HTERT RPE-1 (cell line): Measurements from ENCODE around the gene SAFB2.

Experiments
- in situ Hi-C: fragments of 300-500 bp; cut with MboI; formaldehyde crosslinking; loops from 4 replicates; pipeline ENCODE4 v1.14.3; 2020; ENCODE audit warnings: low sequenced_read_pairs

Gene SAFB2

DNA sequence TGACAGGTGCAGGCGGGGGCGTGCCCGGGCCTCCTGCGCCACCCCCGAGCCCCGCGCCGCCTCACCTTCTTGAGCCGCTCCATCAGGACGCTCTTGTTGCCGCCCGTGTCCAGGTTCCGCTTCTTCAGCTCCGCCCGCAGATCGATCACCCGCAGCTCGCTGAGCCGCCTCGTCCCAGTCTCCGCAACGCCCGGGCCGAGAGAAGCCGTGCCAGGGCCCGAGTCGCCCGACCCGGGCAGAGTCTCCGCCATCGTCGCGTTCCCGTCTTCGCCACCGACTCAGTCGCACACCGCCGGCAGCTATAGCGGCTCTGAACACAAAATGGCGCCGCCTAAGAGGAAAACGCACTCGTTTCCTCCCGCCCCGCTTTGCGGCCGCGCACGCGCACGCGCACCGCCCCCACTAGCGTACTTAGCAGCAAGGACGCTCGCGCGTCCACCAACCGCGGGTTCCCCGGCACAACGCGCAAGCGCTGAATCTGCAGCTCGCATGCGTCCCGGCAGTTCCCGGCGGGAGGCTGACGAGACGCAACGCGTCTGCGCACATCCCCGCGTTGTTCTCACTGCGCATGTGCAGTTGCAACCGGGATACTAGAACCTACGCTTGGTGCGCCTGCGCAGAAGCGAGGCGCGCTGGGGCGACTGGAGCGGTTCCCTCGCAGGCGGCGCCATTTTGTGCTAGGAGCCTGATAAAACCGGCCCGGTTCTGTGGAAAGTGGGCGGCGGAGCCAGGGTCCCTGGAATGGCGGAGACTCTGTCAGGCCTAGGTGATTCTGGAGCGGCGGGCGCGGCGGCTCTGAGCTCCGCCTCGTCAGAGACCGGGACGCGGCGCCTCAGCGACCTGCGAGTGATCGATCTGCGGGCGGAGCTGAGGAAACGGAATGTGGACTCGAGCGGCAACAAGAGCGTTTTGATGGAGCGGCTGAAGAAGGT lies at the start of gene SAFB2, which contains the start of gene SAFB:
Gene SAFB2, minus strand, starts transcription at position 312 of the 932 bp plus-strand sequence. Its CDS starts 61 bp downstream, at position 251.
Gene SAFB, plus strand, starts transcription at position 619 of the 932 bp plus-strand sequence. Its CDS starts 123 bp downstream, at position 742.
- in situ Hi-C loops: no loop called here

DNA sequence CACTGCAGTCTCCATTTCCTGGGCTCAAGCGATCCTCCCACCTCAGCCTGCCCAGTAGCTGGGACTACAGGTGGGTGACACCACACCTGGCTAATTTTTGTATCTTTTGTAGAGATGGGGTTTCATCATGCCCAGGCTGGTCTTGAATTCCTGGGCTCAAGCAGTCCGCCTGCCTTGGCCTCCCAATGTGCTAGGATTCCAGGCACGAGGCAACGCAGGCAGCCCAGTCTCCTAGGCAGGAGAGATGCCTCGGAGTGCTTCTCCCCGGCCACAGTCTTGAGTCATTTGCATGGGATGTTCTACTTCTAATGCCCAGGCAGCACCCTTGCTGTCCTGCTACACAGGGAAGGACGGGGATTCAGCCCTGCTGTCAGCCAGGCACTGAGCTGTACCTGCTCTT lies 49.0 kb upstream of the SAFB2 start:
- in situ Hi-C loops: no loop called here

DNA sequence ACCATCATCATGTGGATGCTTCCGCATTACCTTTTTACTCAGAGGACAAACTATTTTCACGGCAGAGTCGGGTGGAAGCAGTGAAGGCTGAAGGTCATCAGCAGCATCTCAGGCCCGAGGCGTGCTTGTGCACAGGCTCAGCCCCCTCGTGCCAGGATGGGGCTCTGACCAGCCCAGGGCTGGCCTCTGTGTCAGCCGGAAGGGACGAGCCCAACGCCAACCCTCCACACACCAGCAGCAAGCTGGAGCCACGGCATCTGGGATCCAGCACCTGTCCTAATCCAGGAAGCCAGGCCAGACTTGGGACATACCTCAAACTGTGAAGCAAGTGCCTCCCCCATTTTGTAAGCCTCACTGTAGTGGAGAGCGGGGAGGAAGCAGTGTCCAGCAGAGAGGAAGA lies 46.6 kb upstream of the SAFB2 start:
- in situ Hi-C loops: no loop called here

DNA sequence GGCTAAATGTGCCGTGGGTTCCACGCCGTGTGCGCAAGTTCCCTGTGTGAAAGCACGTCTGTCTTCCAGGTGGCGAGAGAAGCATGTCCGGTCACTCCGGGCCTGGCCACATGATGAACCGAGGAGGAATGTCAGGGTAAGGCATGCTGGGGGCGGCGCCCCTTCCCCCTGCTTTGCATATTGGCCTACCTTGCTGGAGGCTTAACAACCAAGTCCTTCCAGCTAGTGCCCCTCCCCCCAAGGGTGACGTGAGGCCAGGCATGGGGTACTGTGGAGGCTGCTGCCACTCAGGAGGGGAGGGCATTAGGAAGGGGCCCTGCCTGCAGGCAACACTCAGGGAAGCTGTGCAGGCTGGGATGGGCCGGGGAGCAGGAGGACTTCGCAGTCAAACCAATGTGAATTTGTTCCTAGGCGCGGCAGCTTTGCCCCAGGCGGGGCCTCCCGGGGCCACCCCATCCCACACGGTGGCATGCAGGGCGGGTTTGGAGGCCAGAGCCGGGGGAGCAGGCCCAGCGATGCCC lies 45.2 kb upstream of the SAFB2 start:
- in situ Hi-C loops: no loop called here

DNA sequence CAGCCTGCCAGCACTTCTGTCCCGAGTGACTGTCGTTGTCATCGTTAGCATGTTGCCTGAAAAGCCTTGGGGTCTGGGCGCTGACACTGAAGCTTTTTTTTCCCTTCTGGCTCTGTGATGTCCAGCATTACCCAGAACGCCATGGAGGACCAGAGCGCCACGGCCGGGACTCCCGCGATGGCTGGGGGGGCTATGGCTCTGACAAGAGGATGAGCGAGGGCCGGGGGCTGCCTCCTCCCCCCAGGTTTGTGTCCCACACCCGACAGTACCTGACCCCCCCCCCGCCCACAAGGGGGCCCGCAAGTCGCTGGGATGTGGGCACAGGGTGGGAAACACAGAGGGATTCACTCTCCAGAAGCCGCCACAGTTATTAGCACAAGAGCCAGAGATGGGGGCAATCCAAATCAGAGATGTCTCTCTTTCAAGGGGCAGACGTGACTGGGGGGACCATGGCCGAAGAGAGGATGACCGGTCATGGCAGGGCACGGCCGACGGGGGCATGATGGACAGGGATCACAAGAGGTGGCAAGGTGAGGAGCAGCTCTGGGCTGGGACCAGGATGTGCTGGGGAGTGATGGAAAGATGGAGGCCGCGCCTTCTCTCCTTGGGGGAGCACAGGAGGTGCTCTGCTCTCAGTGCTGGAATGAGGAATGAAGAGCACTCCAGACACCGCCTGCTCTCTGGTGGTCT lies 44.5 kb upstream of the SAFB2 start:
- in situ Hi-C loops: no loop called here

- in situ Hi-C loops: no loop called here
Measured at GRCh38 chr19:5665781-5666513, 43.4 kb upstream of the SAFB2 start.

- in situ Hi-C loops: no loop called here
Measured at GRCh38 chr19:5664515-5664914, 41.9 kb upstream of the SAFB2 start.

DNA sequence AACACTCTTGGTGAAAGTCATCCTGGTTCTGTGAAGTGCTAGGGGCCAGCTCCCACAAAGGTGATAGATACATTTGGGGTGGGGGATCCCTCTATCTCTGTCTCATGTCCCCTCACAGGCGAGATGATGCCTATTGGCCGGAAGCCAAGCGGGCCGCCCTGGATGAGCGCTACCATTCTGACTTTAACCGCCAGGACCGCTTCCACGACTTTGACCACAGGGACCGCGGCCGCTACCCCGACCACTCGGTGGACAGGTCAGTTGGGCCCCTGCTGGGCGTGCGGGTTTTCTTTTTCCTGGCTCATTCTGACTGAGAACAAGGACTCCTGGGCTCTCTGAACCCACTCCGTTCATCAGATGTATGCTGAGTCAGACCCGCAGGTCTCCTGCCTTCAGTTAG lies 41.3 kb upstream of the SAFB2 start:
- in situ Hi-C loops: no loop called here

GRCh38 chr19:5661483-5661882 lies 38.9 kb upstream of the SAFB2 start:
- in situ Hi-C loops: no loop called here

- in situ Hi-C loops: no loop called here
Measured at GRCh38 chr19:5655412-5655811, 32.8 kb upstream of the SAFB2 start.

DNA sequence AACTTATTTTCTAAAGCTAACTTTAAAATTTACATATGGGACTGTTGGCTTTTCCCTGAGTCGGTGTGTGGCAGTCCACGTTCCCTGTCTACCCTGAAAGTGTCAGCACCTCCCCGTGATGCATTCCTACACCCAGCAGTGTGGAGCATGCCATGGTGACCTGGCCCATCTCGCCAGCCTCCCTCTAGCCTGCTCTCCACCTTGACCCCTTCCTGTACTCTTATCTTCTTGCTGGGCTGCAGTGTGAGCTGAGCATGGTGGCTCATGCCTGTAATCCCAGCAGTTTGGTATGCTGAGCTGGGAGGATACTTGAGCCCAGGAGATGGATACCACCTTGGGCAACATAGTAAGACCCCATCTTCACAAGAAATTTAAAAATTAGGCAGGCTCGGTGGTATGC lies 32.4 kb upstream of the SAFB2 start:
- in situ Hi-C loops: no loop called here

DNA sequence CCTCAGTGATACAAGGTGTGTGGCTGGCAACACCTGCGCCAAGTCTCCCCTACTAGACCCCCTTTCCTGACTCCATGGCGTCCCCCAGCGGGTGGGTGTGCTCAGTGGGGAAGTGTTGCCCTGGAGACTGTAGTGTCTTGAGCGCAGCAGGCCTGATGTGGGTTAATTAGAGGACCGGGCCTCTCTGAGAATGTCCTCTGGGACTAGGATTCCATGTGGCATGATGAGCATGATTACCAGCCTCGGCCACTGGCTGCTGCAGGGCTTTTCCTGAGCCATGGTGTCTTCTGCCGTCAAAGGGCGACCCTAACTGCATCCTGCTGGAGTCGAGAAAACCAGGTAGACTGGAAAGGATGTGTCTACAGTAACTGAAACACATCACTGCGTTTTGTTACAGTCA lies 29.7 kb upstream of the SAFB2 start:
- in situ Hi-C loops: no loop called here

DNA sequence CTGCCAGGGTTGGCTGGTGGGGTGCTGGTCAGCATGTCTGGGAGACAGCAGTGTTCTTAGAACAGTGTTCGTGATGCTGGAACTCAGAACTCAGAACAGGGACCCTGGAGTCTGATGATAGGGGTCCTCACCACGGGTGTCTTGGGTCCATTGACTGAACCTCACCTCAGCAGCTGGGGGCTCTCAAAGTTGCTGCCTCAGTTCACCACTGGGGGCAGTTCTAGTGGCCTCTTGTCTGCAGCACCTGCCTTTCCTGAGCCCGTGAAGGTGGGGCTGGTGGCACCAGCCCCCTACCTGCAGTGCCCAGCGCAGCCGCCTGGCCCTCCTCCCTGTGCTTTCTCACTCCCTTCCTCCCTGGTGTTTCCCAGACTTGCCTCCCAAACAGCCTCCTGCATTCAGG lies 28.8 kb upstream of the SAFB2 start:
- in situ Hi-C loops: no loop called here

DNA sequence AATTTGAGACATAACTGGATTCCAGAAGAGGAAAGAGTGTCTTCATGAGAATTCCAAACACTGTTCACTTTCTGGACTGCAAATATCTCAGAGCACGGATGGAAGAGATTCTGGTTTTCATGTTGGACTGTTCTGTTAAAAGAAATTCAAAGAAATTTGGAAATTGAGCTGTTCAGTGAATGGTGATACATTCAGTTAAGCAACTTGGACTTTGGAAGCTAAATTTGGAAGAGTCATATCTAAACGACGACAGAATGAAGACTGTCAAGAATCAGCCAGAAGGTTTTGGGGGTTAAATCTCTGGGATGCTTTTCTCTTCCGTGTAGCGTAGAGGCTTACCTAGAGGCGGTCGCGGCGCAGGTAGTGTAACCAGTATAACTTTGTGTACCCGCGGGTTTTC lies 25.9 kb upstream of the SAFB2 start:
- in situ Hi-C loops: no loop called here

DNA sequence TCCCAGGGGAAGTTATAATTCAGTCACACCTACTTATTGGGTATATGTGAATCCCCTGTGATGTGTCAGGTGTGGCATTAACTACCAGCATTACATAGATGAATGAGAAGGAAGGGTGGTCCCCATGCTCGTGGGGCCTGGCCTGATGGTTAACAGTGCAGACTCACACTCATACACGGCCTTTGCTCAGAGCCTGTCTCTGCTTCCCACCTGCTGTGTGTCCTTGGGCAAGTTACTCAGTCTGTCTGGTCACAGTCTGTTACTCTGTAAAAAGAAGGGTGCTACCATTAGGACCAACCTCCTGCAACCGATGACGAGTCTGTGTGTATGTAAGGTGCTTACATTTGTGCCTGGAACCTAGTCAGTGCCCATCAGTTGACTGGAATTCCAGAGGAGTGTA lies 24.1 kb upstream of the SAFB2 start:
- in situ Hi-C loops: no loop called here

GRCh38 chr19:5645409-5645808 lies 22.8 kb upstream of the SAFB2 start:
- in situ Hi-C loops: no loop called here

DNA sequence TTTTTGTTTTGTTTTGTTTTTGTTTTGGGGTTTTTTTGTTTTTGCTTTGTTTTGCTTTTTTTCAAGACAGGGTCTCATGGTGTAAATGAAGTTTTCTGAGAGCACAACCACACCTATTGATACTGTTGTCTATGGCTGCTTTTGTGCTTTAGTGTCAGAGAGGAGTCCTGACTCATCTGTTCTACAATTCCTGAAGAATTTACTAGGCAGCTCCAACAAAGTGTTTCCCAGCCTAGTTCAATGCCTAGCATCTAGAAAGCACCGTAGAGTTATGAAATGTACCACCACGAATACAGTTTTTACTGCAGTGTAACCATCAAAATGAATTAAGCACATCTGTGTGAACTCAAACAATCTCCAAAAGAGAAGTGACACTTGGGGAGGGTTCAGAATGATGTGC lies 21.5 kb upstream of the SAFB2 start:
- in situ Hi-C loops: no loop called here

- in situ Hi-C loops: no loop called here
Measured at GRCh38 chr19:5643060-5643459, 20.5 kb upstream of the SAFB2 start.

- in situ Hi-C loops: no loop called here
Measured at GRCh38 chr19:5642204-5642603, 19.6 kb upstream of the SAFB2 start.

GRCh38 chr19:5641171-5641570 lies 18.6 kb upstream of the SAFB2 start:
- in situ Hi-C loops: no loop called here

GRCh38 chr19:5637971-5638370 lies 15.4 kb upstream of the SAFB2 start:
- in situ Hi-C loops: no loop called here
